IMR-90 (cell line): ENCODE measurements around the gene TRPM3. TPM values are rescaled to one million over a fixed set of nuclear protein-coding genes. Genes with fewer than 3 reads are reported as not detected.

ENCODE experiments used
- ATAC-seq: fragments of 200-7000 bp; cut with Tn5 transposase; 2 replicates; pipeline ENCODE4 v1.9.1; 2020; ENCODE audit warnings: low read depth, mild to moderate bottlenecking, moderate library complexity
- BruUV-seq: library from RNA; stranded (reverse); fragments of 400-500 nt; replicated peaks from 2 replicates; lab custom pipeline; 2021; lab: Mats Ljungman, UMichigan
- CTCF ChIA-PET: fragments of 300-600 bp; formaldehyde crosslinking; extraction: SDS; loops from one replicate; lab custom pipeline; 2021; ENCODE audit warnings: antibody characterized with exemption; lab: Yijun Ruan, JAX
- POLR2A ChIA-PET: fragments of 300-600 bp; sonication (Branson Sonifier 250); formaldehyde crosslinking; loops from one replicate; lab custom pipeline; 2022; ENCODE audit warnings: antibody characterized with exemption; ENCODE audit not compliant: unreplicated experiment; lab: Charles Lee
- DNase-seq: peaks from one replicate; pipeline ENCODE4 v3.0.0; 2013
- H2AFZ ChIP-seq: replicated peaks from 2 replicates; pipeline ENCODE3; 2013; ENCODE audit warnings: low read length, mild to moderate bottlenecking; ENCODE audit not compliant: poor library complexity
- H2AK5ac ChIP-seq: 2 replicates; pipeline ENCODE4 v1.6.1; 2013; ENCODE audit warnings: low read depth, low read length, inconsistent platforms
- H2AK9ac ChIP-seq: replicated peaks from 2 replicates; pipeline ENCODE3; 2013; ENCODE audit warnings: mild to moderate bottlenecking, low read depth, low read length, moderate library complexity; ENCODE audit not compliant: poor library complexity
- H2BK120ac ChIP-seq: 2 replicates; pipeline ENCODE4 v1.6.1; 2013; ENCODE audit warnings: low read depth, low read length, inconsistent platforms
- H2BK15ac ChIP-seq: 3 replicates; pipeline ENCODE4 v1.6.1; 2013; ENCODE audit warnings: low read depth, low read length, inconsistent platforms
- H2BK20ac ChIP-seq: 2 replicates; pipeline ENCODE4 v1.6.1; 2013; ENCODE audit warnings: low read depth, mild to moderate bottlenecking, inconsistent platforms, low read length, moderate library complexity
- H2BK5ac ChIP-seq: 2 replicates; pipeline ENCODE4 v1.6.1; 2013; ENCODE audit warnings: mild to moderate bottlenecking, low read depth, low read length, inconsistent platforms; ENCODE audit not compliant: poor library complexity, severe bottlenecking
- H3K14ac ChIP-seq: replicated peaks from 2 replicates; pipeline ENCODE4 v1.6.1; 2013; ENCODE audit warnings: low read depth, low read length, inconsistent platforms
- H3K18ac ChIP-seq: 2 replicates; pipeline ENCODE4 v1.6.1; 2013; ENCODE audit warnings: low read depth, low read length, control low read depth
- H3K23ac ChIP-seq: 2 replicates; pipeline ENCODE4 v1.6.1; 2013; ENCODE audit warnings: low read depth, low read length, inconsistent platforms
- H3K27ac ChIP-seq: 2 replicates; pipeline ENCODE4 v1.5.1; 2013; ENCODE audit warnings: mild to moderate bottlenecking, control low read depth, low read length; ENCODE audit not compliant: insufficient read depth
- H3K27me3 ChIP-seq: 2 replicates; pipeline ENCODE4 v1.6.1; 2013; ENCODE audit warnings: low read length; ENCODE audit not compliant: control insufficient read depth, insufficient read depth
- H3K36me3 ChIP-seq: 2 replicates; pipeline ENCODE4 v1.6.1; 2013; ENCODE audit warnings: low read length, mixed read lengths; ENCODE audit not compliant: control insufficient read depth, insufficient read depth
- H3K4ac ChIP-seq: 2 replicates; pipeline ENCODE4 v1.6.1; 2013; ENCODE audit warnings: low read depth, low read length, inconsistent platforms
- H3K4me1 ChIP-seq: 2 replicates; pipeline ENCODE4 v1.6.1; 2013; ENCODE audit warnings: low read length, mixed read lengths; ENCODE audit not compliant: control insufficient read depth, insufficient read depth
- H3K4me2 ChIP-seq: 2 replicates; pipeline ENCODE4 v1.6.1; 2013; ENCODE audit warnings: low read depth, mild to moderate bottlenecking, control low read depth, low read length, moderate library complexity
- H3K4me3 ChIP-seq: 2 replicates; pipeline ENCODE4 v1.5.1; 2013; ENCODE audit warnings: low read depth, mild to moderate bottlenecking, control low read depth, low read length, moderate library complexity; ENCODE audit not compliant: insufficient read depth
- H3K56ac ChIP-seq: 2 replicates; pipeline ENCODE4 v1.6.1; 2013; ENCODE audit warnings: low read length, inconsistent platforms; ENCODE audit not compliant: insufficient read depth; ENCODE audit errors: extremely low read depth
- H3K79me1 ChIP-seq, 2 experiments: 2 replicates each; pipeline ENCODE4 v1.6.1; 2013; ENCODE audit warnings: low read length in 2 of 2, inconsistent platforms in 1 of 2, low read depth in 1 of 2
- H3K9ac ChIP-seq: 2 replicates; pipeline ENCODE4 v1.6.1; 2013; ENCODE audit warnings: low read depth, low read length, control low read depth
- H3K9me1 ChIP-seq: 2 replicates; pipeline ENCODE4 v1.6.1; 2013; ENCODE audit warnings: low read length, inconsistent platforms; ENCODE audit not compliant: insufficient read depth
- H3K9me3 ChIP-seq: 2 replicates; pipeline ENCODE4 v1.6.1; 2013; ENCODE audit warnings: low read length; ENCODE audit not compliant: control insufficient read depth, insufficient read depth
- H4K20me1 ChIP-seq: 2 replicates; pipeline ENCODE4 v1.6.1; 2013; ENCODE audit warnings: low read length, inconsistent platforms; ENCODE audit not compliant: insufficient read depth
- H4K5ac ChIP-seq: 2 replicates; pipeline ENCODE4 v1.6.1; 2013; ENCODE audit warnings: mild to moderate bottlenecking, low read depth, low read length, control low read depth
- H4K8ac ChIP-seq, 2 experiments: 2 replicates each; pipeline ENCODE4 v1.6.1; 2013; ENCODE audit warnings: low read depth in 2 of 2, low read length in 2 of 2, control low read depth in 1 of 2, inconsistent platforms in 1 of 2
- H4K91ac ChIP-seq: 2 replicates; pipeline ENCODE4 v1.6.1; 2013; ENCODE audit warnings: low read depth, low read length, inconsistent platforms; ENCODE audit not compliant: insufficient read depth
- MAZ ChIP-seq: IDR thresholded peaks from 2 replicates; pipeline ENCODE4 v1.6.1; 2012; ENCODE audit warnings: low read depth, mild to moderate bottlenecking, low read length, improper control_type of control experiment, moderate library complexity, borderline replicate concordance
- RCOR1 ChIP-seq: IDR thresholded peaks from 2 replicates; pipeline ENCODE4 v1.6.1; 2012; ENCODE audit warnings: mild to moderate bottlenecking, low read length, improper control_type of control experiment; ENCODE audit not compliant: insufficient replicate concordance
- USF2 ChIP-seq: fragments of 150-350 bp; IDR thresholded peaks from 2 replicates; pipeline ENCODE4 v1.6.1; 2017; ENCODE audit warnings: mild to moderate bottlenecking, antibody characterized with exemption, low read length, low read depth
- WGBS, 2 experiments: methylation state at CpG; one replicate each; pipeline versions ENCODE4 v1.1.5 to v1.1.7; 2013; ENCODE audit warnings: missing lambda C conversion rate in 2 of 2; ENCODE audit not compliant: insufficient read length in 1 of 2; ENCODE audit errors: extremely low coverage in 2 of 2; 5-methylcytosine and 5-hydroxymethylcytosine counted together
- dilution Hi-C: fragments of 300-500 bp; cut with HindIII; formaldehyde crosslinking; loops from one replicate; pipeline ENCODE4 v1.14.3; 2018; ENCODE audit warnings: low sequenced_read_pairs; ENCODE audit not compliant: unreplicated experiment
- in situ Hi-C: fragments of 300-500 bp; cut with MboI; formaldehyde crosslinking; loops from 3 replicates; pipeline ENCODE4 v1.14.3; 2019; ENCODE audit warnings: low sequenced_read_pairs, inconsistent platforms, mixed read lengths
- intact Hi-C: fragments of 100-400 bp; cut with micrococcal nuclease; formaldehyde crosslinking; loops from 2 replicates; pipeline ENCODE4 v1.10.0; 2022
- polyA plus RNA-seq, 3 experiments: library from polyadenylated mRNA; depleted of rRNA; stranded (reverse); fragments of >200 nt; gene quantifications; 2 replicates each; pipeline ENCODE4 v1.2.3, GENCODE V29; 2012; ENCODE audit warnings: low replicate concordance in 1 of 3
- total RNA-seq: library from RNA; depleted of rRNA; stranded (reverse); fragments of >200 nt; gene quantifications from 2 replicates; pipeline ENCODE4 v1.2.3, GENCODE V29; 2012

Gene TRPM3
- total and polyA plus RNA-seq, 2 of the 4 experiments (the other 2 are of a cell fraction), result not detected

- no peaks in the 10 kb centered on the region for H3K36me3 ChIP-seq
- no peak overlapping the region for H3K4me2 ChIP-seq
- no peak overlapping the region for H2BK15ac ChIP-seq
- no peak overlapping the region for H2AK9ac ChIP-seq
- no peak overlapping the region for H3K4me3 ChIP-seq
- ChIA-PET POLR2A (no interaction called here), CTCF (no interaction called here)
- WGBS, 2 experiments, result 75% methylated on average over 2 of the region's 4 CpGs; no CpG with 5 or more reads in 1 of the 2 experiments
- H2BK20ac ChIP-seq, result no peak overlapping the region
- dilution Hi-C loops (no loop called here), intact Hi-C loops (no loop called here), in situ Hi-C loops (no loop called here)
- no peaks in the 10 kb centered on the region for H3K79me1 ChIP-seq
- H3K14ac ChIP-seq, result no peak overlapping the region
- H4K8ac ChIP-seq, result no peak overlapping the region
- ATAC-seq, result 0 out of 2 replicates have a peak, but pooled peaks have one; percentile 61
- no peak overlapping the region for H2BK120ac ChIP-seq
- H3K4me1 ChIP-seq, result peaks cover 8% of the 10 kb centered on the region
- H3K9me3 ChIP-seq, result no peaks in the 10 kb centered on the region
- no peak overlapping the region for H3K4ac ChIP-seq
- H2AFZ ChIP-seq, result no peak overlapping the region
- no peaks in the 10 kb centered on the region for H4K20me1 ChIP-seq
- no peak overlapping the region for H4K91ac ChIP-seq
- H2BK5ac ChIP-seq, result no peak overlapping the region
- BruUV-seq, result no TSS peak
- H3K18ac ChIP-seq, result no peak overlapping the region
- H3K56ac ChIP-seq, result no peak overlapping the region
- no peak overlapping the region for H4K5ac ChIP-seq
- peaks cover 18% of the 10 kb centered on the region for H3K9me1 ChIP-seq
- H3K9ac ChIP-seq, result no peak overlapping the region
- H3K23ac ChIP-seq, result no peak overlapping the region
- no peak overlapping the region for H3K27ac ChIP-seq
- TF ChIP-seq RCOR1, result no peak
- TF ChIP-seq MAZ, result no peak
- no peak for TF ChIP-seq USF2
- DNase-seq, result peak; percentile 59
- no peak overlapping the region for H2AK5ac ChIP-seq
- H3K27me3 ChIP-seq, result no peaks in the 10 kb centered on the region
Observed at GRCh38 chr9:70569070-70569772, 552.2 kb downstream of the TRPM3 start.
